HUES48 (cell line): ENCODE results near the gene SPON2.

ENCODE experiments used
- H3K27ac ChIP-seq: one replicate; pipeline ENCODE4 v1.7.0; 2013; ENCODE audit warnings: low read depth, low read length, inconsistent platforms
- H3K27me3 ChIP-seq: 2 replicates; pipeline ENCODE4 v1.6.1; 2013; ENCODE audit warnings: mild to moderate bottlenecking, low read length; ENCODE audit not compliant: control insufficient read depth, insufficient read depth
- H3K36me3 ChIP-seq: 2 replicates; pipeline ENCODE4 v1.6.1; 2013; ENCODE audit warnings: low read length; ENCODE audit not compliant: control insufficient read depth, insufficient read depth
- H3K4me1 ChIP-seq: 2 replicates; pipeline ENCODE4 v1.6.1; 2013; ENCODE audit warnings: mild to moderate bottlenecking, low read length; ENCODE audit not compliant: control insufficient read depth, insufficient read depth
- H3K4me3 ChIP-seq: 2 replicates; pipeline ENCODE4 v1.5.1; 2013; ENCODE audit warnings: mild to moderate bottlenecking, low read depth, low read length
- H3K9ac ChIP-seq: 2 replicates; pipeline ENCODE4 v1.6.1; 2013; ENCODE audit warnings: mild to moderate bottlenecking, low read depth, low read length, moderate library complexity
- H3K9me3 ChIP-seq: 2 replicates; pipeline ENCODE4 v1.6.1; 2013; ENCODE audit warnings: low read length; ENCODE audit not compliant: control insufficient read depth, insufficient read depth

SPON2 gene

GRCh38 chr4:1201851-1202525 lies 29.6 kb upstream of the SPON2 start:
- Histone ChIP-seq H3K9me3 (no peaks in the 10 kb centered on the region), H3K9ac (no peak overlapping the region), H3K27me3 (no peaks in the 10 kb centered on the region), H3K36me3 (no peaks in the 10 kb centered on the region), H3K27ac (no peak overlapping the region), H3K4me1 (no peaks in the 10 kb centered on the region), H3K4me3 (no peak overlapping the region)

GRCh38 chr4:1200425-1201035 lies 28.1 kb upstream of the SPON2 start:
- Histone ChIP-seq H3K27me3 (no peaks in the 10 kb centered on the region), H3K4me3 (no peak overlapping the region), H3K36me3 (no peaks in the 10 kb centered on the region), H3K4me1 (no peaks in the 10 kb centered on the region), H3K9ac (no peak overlapping the region), H3K9me3 (no peaks in the 10 kb centered on the region), H3K27ac (no peak overlapping the region)

GRCh38 chr4:1199556-1200331 lies 27.4 kb upstream of the SPON2 start:
- Histone ChIP-seq H3K9me3 (no peaks in the 10 kb centered on the region), H3K4me3 (no peak overlapping the region), H3K9ac (no peak overlapping the region), H3K27me3 (no peaks in the 10 kb centered on the region), H3K36me3 (no peaks in the 10 kb centered on the region), H3K27ac (no peak overlapping the region), H3K4me1 (no peaks in the 10 kb centered on the region)

GRCh38 chr4:1198098-1198844 lies 25.9 kb upstream of the SPON2 start:
- H3K36me3 ChIP-seq = no peaks in the 10 kb centered on the region
- H3K27ac ChIP-seq = no peak overlapping the region
- H3K9ac ChIP-seq = no peak overlapping the region
- no peaks in the 10 kb centered on the region for H3K9me3 ChIP-seq
- no peaks in the 10 kb centered on the region for H3K27me3 ChIP-seq
- no peaks in the 10 kb centered on the region for H3K4me1 ChIP-seq
- no peak overlapping the region for H3K4me3 ChIP-seq

GRCh38 chr4:1196421-1197183 lies 24.2 kb upstream of the SPON2 start:
- no peak overlapping the region for H3K27ac ChIP-seq

GRCh38 chr4:1195891-1196401 lies 23.6 kb upstream of the SPON2 start:
- Histone ChIP-seq H3K36me3 (no peaks in the 10 kb centered on the region), H3K27ac (no peak overlapping the region), H3K4me3 (no peak overlapping the region), H3K27me3 (no peaks in the 10 kb centered on the region), H3K4me1 (no peaks in the 10 kb centered on the region), H3K9ac (no peak overlapping the region), H3K9me3 (no peaks in the 10 kb centered on the region)

More at GRCh38 chr4:1196421-1197183, 24.2 kb upstream of the SPON2 start:
- no peaks in the 10 kb centered on the region for H3K36me3 ChIP-seq
- no peak overlapping the region for H3K9ac ChIP-seq
- H3K4me1 ChIP-seq = no peaks in the 10 kb centered on the region
- H3K4me3 ChIP-seq = no peak overlapping the region
- H3K27me3 ChIP-seq = no peaks in the 10 kb centered on the region
- H3K9me3 ChIP-seq = no peaks in the 10 kb centered on the region

- H3K36me3 ChIP-seq = no peaks in the 10 kb centered on the region
- H3K9me3 ChIP-seq = no peaks in the 10 kb centered on the region
- no peak overlapping the region for H3K4me3 ChIP-seq
- H3K4me1 ChIP-seq = no peaks in the 10 kb centered on the region
- H3K27me3 ChIP-seq = no peaks in the 10 kb centered on the region
- H3K27ac ChIP-seq = no peak overlapping the region
- no peak overlapping the region for H3K9ac ChIP-seq
Measured at GRCh38 chr4:1195109-1195671, 22.8 kb upstream of the SPON2 start.

GRCh38 chr4:1194010-1194900 lies 21.9 kb upstream of the SPON2 start:
- Histone ChIP-seq H3K27me3 (no peaks in the 10 kb centered on the region), H3K27ac (no peak overlapping the region), H3K36me3 (no peaks in the 10 kb centered on the region), H3K4me3 (no peak overlapping the region), H3K9me3 (no peaks in the 10 kb centered on the region), H3K4me1 (no peaks in the 10 kb centered on the region), H3K9ac (no peak overlapping the region)

- H3K4me3 ChIP-seq = no peak overlapping the region
- H3K9me3 ChIP-seq = no peaks in the 10 kb centered on the region
- H3K4me1 ChIP-seq = no peaks in the 10 kb centered on the region
- no peaks in the 10 kb centered on the region for H3K27me3 ChIP-seq
- H3K36me3 ChIP-seq = no peaks in the 10 kb centered on the region
- H3K27ac ChIP-seq = no peak overlapping the region
- H3K9ac ChIP-seq = no peak overlapping the region
Measured at GRCh38 chr4:1193206-1194009, 21.0 kb upstream of the SPON2 start.
